AG08396 (cell line): ENCODE data around the gene ZNF609.
A peak's percentile ranks its signal among the peaks of the same experiment; 100 is the strongest.
"Not testable (repeated sequence)": the region's sequence is repeated elsewhere in the genome, so short reads cannot be mapped to it uniquely, and the experiment has no call there.

ENCODE experiments used
- DNase-seq: peaks from one replicate; pipeline ENCODE4 v3.0.0; 2012; ENCODE audit warnings: low spot score, mixed read lengths

Gene ZNF609

DNA sequence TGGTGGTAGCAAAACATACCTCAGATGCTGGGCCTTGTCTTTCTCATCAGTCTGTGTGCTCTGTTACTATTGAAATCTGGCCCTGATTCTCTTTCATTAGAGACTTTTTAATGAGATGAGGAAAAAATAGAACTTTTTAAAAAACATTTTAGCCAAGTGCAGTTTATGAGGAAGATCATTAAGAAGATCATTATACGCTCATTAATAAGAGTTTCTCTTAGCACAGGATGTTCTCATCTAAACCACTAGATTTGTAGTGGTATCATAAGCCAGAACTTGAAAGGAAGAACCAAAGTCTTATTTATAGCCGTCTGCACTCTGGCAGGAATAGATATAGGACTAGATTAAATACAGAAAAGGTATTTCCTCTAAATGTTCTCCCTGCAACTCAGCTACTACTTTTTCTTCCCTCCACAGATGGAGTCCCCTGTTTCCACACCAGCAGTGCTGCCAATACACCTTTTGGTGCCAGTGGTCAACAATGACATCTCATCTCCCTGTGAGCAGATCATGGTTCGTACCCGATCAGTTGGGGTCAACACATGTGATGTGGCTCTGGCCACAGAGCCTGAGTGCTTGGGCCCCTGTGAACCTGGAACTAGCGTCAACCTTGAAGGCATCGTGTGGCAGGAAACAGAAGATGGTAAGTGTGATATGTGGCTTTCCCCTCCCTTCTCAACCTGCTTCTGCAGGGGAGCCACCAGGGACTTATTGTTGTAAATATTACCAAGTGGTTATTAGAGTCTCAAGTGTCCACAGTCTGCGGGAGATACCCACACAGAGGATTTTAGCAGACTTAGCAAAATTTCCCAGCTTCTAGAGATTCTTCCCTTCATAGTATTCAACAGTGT, 162.3 kb downstream of the ZNF609 start:
- no peak for DNase-seq

DNA sequence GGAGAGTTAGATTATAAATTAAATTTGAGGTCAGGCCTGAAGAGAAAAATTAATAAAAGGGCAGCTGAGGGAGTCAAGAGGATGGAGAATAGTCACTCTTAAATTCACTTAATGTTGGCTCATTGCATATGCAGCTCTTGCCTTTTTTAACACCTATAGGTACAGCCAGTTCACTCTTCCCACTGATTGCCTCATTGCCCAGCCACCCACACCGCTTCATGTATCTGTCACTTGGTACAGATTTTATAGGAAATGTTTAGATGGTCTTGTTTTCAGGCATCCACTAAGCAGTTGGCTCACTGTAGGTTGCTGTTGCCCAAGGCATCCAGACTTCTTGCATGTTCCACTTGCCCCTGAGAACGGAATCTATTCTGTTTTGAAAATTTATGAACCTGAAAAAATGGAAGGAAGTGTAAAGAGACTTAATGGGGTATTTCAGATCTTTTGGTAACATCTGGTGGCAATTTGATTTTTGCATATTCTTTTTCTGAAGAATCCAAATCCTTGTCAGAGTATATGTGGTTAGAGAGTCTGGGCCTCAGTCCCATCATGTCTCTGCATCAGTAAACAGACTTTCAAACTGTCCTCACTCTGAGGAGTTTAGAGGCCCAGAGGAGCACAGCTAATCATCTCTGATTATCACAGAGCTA, 163.1 kb downstream of the ZNF609 start:
- DNase-seq: no peak

DNA sequence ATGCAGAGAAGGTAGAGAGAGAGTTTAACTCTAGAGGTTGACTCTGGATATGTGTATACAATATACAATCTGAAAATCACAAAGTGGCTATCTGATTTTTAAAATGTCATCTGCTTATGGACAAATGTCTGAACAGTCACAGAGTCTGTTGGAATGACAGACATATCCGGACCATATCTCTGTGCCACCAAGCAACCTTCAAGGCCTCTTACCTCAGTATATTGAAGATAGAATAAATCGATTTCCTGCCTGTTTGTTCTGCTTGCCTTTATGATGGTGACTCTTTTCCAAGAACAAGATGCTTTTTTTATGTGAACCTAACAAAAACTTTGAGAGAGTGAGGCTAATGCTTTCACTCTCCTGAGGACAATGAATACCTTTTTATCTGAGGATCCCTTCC, 163.9 kb downstream of the ZNF609 start:
- DNase-seq: no peak

DNA sequence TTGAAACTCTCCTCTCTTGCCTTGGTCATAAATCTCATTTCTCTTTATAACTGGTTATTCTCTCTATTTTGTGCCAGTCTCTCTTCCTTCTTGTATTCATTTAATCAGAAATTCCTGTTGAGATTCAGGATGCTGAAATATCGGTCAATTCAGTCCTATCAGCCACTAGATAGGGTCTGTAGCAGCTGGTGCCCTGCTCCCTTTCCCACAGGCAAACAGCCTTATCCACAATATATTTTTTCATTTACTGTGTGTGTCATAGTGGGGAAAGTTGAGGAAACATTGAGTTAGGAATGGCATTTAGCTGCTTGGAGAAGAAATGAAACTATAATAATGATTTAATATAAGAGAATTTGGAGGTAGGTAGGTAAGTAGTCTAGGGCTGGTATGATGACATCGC, 168.7 kb downstream of the ZNF609 start:
- no peak for DNase-seq

DNA sequence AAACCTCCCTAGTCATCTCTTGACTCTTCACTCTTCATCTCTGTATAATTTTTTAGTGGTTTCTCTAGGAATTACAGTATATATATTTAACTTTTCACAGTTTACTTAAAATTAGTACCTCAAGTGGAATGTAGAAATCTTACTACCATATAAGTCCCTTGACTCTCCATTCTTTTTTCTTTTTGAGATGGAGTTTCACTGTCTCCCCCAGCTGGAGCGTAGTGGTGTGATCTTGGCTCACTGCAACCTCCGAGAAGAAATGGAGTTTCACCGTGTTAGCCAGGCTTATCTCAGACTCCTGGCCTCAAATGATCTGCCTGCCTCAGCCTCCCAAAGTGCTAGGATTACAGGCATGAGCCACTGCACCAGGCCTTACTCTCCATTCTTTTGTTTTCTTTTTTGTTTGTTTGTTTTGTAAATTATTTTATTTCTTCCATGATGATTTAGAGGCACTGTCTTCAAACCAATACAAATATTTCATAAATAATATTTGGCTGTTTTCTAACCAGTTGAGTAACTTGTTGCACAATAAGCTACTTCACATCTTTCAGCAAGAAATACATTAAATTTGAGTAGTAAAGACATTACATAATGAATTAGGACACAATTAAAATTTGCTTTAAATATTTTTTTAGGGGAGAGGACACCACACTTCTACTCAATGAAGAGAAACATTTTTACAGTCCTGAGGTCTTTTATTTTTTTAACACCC, 170.2 kb downstream of the ZNF609 start:
- DNase-seq: no peak

DNA sequence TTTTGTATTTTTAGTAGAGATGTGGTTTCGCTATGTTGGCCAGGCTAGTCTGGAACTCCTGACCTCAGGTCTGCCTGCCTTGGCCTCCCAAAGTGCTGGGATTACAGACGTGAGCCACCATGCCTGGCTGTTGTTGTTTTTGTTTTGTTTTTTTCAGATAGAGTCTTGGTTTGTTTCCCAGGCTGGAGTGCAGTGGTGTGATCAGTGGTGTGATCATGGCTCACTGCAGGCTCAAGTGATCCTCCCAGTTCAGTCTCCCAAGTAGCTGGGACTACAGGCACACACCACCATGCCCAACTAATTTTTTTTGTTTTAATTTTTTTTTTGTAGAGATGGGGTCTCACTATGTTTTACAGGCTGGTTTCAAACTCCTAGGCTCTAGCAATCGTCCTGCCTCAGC, 172.3 kb downstream of the ZNF609 start:
- not testable (repeated sequence) for DNase-seq

DNA sequence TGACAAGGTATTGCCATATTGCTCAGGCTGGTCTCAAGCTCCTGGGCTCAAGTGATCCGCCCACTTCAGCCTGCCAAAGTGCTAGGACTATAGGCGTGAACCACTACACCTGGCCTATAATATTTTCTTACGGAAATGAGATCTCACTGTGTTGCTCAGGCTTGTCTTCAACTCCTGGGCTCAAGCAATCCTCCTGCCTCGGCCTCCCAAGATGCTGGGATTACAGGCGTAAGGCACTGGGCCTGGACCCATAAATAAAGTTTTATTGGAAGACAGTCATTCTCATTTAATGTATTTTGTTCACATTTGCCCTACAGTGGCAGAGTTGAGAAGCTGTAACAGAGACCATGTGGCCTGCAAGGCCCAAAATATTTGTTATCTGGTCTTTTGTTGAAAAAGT, 173.0 kb downstream of the ZNF609 start:
- DNase-seq: no peak

DNA sequence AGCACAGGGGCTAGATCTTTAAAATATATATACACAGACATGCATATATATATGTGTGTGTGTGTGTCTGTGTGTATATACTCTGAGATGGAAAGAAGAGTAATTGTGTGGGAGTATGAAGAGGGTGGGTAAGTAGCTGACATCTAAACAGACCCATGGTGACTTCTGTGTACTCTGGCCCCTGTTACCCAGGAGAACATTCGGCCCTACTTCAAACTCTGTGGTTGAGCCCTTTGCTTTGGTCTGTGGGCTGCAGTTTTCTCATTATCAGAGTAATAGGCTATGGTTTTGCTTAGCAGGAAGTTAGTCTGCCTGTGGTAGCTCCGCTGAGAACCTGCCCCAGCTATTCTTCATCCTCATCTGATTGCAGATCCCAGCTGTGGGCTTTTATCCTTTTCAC, 173.6 kb downstream of the ZNF609 start:
- no peak for DNase-seq

DNA sequence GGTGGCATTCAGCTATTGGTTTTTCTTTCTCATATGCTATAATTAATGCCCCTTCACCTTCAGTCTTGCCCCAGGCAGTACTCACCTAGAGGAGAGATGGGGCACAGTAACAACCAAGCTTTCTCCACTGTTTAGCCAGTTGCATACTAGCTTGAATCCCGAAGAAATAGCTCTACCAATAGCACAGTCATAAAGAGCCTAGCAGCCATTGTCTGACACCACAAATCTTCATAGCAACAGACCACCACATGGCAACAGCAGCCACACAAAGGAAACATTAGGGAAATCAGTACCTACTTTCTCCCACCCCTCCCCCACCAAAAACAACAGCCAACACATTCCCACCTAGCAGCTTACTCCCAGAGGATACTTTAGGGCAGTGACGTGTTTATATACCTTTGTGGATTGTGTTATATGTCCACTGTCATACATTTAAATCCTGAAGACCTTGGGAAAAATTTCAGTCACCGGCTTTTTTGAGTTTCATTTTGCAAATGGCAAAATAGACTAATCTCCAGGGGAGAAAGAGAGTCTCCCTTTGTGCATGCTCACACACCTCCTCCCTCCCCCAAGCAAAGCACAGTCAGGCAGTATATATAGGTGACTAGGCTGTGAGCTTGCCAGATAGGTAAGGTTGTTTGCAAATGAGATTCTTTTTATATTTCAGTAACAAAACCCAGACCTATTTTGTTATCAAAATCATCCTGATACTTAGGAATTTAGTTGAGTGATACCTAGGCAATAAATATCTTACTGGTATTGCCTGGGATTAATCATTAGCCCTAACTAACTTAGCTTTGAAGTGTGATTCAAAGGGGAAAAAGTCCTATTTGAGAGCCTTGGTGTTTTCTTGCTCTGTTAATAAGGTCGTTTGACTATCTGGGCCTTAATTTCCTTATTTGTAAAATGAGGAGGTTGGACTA, 174.5 kb downstream of the ZNF609 start:
- no peak for DNase-seq

DNA sequence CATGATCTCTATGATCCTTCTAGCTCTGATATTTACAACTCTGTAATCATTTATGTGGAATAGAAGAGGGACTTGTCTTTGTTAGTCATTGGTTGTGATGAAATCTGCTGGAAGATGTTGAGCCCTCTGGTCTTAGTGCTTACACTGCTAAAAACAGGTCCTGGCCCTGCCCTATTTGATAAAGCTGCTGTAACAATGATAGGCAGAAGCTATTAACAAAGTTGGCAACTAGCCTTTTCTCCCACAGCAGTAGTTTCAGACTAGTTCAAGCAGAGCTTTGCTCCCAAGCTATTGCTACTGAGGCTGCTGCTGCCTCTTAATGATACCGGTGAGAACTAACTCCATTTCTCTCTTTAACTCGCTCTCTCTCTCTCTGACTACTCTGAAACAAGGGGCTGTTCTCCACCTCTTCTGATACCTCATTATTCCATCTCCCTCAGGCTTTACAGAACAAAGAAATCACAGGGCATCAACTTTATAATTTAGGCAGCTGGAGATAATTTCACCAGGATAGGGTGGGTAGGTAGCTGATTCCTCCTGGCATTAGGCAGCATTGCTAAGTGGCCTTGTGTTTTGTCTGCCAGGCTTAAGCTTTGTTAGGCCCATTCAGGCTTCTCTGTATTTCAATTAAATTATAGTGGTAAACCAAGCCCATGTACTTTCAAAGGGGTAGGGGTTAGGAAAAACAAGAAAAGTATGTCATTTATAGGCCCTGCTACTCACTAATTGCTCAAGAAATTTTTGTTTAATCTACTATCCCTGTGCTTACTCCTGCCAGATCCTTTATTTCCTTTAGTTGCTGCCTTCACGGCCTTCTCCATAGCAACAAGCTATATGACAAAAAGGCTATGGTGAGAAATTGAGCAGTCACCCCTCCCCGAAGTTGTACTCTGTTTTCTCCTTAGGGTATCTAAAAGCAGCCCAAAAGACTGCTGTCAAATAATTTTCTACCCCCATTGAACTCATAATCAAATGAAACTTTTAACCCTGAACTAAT, 175.4 kb downstream of the ZNF609 start:
- DNase-seq: peak; percentile 31

DNA sequence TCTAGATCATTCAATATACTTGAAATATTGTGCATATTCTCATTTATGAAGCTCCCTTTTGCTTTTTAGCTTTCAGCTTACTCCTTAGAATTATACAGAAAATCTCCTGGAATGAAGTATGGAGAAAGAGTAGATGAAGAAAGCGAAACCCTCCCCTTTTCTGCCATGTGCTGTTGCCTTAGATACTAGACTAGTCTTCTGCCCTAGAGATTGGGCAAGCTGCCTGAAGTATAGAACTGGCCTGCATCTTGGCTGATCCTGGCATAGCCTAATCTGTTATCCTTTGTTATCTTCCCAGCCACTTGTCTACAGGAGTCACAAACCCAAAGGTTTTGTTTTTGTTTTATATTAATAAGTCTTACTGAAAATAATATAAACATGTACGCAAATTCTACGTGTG, 176.2 kb downstream of the ZNF609 start:
- DNase-seq: no peak

DNA sequence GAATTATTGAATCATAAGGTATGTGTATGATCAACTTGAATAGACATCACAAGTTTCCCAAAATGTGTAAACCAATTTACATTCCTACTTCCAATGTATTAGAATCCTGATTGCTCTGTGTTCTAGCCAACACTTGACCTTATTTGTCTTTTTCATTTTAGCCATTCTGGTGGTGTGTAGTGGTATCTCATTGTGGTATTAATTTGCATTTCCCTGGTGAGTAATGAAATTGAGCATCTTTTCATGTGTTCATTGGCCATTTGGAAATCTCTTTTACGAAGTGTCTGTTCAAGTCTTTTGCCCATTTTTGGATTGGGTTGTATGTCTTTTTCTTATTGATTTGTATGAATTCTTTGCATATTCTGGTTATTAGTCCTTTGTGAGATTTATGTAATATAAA, 177.0 kb downstream of the ZNF609 start:
- no peak for DNase-seq

DNA sequence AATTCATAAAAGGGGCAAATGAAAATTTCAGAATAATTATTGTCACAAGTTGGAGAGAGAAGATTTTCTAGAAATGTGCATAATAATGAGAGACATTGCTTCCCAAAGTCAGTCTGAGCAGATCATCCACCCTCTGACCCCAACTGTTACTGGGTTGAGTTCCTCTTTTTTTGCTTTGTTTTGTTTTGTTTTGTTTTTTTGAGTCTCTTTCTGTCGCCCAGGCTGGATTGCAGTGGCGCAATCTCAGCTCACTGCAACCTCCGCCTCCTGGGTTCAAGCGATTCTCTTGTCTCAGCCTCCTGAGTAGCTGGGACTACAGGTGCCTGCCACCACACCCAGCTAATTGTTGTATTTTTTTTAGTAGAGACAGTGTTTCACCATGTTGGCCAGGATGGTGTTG, 179.4 kb downstream of the ZNF609 start:
- not testable (repeated sequence) for DNase-seq

DNA sequence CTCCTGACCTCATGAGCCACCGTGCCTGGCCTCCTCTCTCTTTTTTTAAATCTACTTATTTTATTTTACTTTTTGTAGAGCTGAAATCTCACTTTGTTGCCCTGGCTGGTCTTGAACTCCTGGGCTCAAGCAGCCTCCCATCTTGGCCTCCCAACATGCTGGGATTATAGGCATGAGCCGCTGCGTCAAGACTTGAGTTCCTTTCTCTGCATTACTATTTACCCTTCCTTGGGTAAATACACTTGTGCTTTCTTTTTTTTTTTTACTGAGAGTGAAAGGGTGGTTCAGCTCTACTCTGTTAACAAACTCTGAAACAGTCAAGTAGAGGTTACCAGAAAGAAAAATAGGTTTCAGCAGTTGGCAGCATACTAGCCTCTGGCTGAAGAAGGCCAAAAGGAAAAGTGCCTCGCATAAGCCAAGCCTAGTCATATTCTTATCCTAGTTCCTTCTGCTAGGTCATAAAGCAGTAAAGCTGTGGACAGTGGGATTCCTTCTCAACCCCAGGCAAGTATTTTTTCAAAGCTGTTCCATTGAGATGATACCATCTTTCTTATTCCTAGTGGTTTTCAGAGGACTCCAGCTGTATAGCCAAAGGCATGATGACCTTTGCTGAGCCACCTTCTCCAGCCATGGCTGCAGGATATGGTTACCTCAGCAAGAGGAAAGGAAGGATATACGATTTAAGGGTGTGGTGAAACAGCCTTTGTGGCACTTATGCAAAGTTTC, 179.9 kb downstream of the ZNF609 start:
- DNase-seq: no peak

DNA sequence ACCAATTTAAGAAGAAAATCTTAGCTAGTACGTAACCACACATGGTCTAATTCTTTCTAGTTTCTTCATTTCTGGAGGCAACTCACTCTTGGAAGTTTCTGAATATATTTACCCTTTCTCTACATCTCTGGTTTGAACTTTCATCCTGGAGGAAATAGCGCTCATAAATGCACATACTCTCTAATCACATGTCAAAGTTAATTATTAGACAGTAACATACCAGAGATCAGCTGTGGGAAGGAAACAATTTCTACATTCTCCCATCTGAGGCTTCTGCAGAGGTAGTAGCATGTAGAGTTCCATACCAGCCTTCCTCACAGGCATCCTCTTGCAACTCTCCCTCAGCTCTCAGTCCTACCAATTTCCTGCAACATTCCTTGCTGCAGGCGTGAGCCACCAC, 182.5 kb downstream of the ZNF609 start:
- DNase-seq: no peak

DNA sequence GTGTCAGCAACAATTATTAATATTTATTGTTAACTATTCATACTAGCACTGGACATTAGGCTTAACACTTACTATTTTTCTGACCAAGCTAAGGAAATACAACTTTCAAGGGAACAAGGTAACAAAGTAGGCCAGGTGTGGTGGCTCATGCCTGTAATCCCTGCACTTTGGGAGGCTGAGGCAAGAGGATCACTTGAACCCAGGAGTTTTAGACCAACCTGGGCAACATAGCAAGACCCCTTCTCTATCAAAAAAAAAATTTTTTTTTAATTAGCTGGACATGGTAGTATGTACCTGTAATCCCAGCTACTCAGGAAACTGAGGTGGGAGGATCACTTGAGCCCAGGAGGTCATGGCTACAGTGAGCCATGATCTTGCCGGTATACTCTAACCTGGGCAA, 183.3 kb downstream of the ZNF609 start:
- DNase-seq: no peak

DNA sequence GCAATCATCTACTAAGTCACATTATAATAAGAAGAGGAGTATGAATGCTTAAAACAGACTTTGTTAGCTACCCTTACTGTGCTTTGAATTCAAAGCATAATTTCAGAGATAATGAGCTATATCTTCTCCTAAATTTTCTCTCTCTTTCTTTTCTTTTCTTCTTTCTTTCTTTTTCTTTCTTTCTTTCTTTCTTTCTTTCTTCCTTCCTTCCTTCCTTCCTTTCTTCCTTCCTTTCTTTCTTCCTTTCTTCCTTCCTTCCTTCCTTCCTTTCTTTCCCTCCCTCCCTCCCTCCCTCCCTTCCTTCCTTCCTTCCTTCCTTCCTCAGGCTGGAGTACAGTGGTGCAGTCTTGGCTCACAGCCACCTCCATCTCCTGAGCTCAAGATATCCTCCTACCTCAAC, 184.4 kb downstream of the ZNF609 start:
- DNase-seq: not testable (repeated sequence)

DNA sequence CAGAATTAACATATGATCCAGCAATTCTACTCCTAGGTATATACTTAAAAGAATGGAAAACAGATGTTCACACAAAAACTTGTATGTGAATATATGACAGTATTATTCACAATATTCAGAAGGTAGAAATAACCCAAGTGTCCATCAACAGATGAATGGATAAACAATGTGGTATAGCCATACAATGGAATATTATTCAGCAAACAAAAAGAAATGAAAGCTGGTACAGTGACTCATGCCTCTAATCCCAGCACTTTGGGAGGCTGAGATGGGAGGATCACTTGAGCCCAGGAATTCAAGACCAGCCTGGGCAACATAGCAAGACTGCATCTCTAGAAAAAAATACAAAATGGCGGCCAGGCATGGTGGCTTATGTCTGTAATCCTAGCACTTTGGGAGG, 185.6 kb downstream of the ZNF609 start:
- no peak for DNase-seq

DNA sequence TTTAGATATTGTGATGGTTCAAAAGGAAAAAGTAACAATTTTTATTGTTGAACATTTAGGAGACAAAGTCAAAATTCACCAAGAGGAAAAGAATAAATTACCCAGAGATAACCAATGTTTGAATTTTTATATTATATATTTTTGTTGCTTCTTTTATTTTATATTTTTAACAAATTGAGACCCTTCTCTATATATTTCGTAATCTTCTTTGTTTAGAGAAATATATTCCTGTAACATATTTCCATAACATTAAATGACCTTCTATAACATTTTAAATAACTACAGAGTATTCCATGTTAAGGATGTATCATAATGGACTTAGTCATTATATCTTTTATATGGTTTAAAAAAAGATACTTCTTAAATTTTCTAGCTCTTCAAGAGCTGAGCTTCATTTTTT, 187.0 kb downstream of the ZNF609 start:
- DNase-seq: no peak

DNA sequence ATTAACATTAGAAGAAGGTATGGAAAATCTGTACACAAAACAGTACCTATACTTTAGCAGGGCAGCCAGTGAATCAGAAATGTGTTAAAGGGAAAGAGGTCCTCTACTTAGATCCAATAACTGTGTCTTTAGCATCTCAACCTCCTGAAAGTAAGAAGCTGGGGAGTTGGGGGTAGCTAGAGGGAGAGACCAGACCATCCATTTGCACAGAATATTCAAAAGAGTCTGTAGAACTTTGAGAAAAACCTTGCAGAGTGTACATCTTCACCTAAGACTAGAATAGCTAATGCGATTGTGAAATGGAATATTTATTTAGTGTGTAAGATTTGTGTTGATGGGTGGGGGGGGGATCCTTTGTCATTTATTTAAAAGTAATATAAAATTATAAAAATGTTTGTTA, 190.2 kb downstream of the ZNF609 start:
- DNase-seq: no peak
